HG02763 (cell line): ENCODE data around the gene TBC1D22A.

Source experiments
- ATAC-seq: cut with Tn5 transposase; IDR thresholded peaks from one replicate; pipeline ENCODE4 v1.9.1; 2021; ENCODE audit warnings: mild to moderate bottlenecking, moderate library complexity; ENCODE audit not compliant: unreplicated experiment

TBC1D22A gene

DNA sequence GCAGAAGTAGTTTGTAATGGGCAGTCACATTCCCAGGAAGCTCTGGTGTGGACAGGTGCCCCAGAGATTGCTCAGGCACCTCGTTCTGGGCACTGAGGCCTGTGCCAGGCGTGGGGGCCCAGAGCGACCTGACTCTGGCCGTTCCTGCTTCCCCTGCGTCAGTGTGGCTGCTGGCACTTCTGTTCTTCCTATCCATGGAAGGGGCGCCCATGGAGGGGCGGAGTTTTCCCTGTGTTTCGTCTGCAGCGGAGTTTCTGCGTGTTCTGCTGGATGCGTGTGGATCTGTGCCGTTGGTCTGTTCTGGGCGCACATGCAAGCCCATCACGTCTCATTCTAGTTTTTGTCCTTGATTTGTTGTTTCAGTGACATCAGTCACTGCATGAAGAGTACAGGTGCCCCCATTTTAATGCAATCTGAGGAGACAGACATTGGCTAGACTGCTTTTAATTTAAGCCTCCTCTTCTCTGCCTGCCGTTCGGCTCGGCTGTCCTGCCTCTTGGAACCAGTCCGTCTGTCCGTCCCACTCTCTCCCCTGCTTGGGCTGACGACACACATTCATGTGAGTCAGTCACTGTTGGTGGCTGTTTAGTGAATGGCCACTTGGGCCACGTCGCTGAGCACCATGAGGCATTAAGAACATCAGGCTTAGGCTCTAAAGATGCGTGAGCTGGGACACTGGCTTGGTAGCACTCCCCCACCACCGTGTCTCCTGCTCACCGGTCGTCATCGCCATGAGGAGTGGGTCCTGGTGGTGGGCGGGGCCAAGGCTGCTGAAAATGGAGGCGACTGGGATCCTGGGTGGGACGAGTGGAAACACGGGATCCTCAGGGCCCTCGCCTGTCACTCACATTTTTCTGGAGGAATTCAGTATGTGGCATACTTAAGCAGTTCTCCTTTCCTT, 255.8 kb downstream of the TBC1D22A start:
- ATAC-seq, result no peak

DNA sequence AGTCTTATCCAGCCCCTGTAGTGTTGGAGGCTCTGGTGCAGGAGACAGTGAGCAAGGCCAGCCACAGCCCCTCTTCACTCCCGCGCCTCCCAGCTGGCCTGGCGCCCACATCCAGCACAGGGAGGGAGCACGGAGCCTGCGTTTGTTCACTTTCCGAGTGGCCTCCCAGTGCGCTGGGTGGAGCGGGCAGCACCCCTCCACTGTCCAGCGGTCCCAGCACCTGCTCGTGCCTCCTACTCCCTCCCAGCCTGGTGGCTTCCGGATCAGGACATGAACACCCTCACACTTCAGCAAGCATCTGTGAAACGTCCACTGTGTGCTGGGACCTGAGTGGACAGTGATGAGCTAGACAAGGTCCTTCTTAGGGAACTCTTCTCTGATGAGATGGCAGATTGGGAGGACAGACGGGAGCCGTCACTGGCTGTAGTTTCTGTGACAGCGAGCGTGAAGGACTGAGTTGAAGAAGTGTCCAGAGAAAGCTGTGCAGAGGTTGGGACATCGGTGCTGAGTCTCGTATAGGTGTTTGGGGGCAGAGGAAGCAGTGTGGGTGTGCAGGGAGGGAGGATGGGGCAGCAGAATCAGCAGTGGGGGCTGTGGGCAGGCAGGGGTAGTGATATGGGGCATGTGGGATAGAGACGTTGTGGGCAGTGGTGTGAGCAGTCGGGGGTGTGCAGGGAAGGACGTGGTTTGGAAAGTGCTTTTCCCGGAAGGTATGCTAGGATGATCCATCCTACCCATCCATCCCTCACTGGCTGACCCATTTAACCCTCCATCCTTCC, 256.8 kb downstream of the TBC1D22A start:
- no peak for ATAC-seq

DNA sequence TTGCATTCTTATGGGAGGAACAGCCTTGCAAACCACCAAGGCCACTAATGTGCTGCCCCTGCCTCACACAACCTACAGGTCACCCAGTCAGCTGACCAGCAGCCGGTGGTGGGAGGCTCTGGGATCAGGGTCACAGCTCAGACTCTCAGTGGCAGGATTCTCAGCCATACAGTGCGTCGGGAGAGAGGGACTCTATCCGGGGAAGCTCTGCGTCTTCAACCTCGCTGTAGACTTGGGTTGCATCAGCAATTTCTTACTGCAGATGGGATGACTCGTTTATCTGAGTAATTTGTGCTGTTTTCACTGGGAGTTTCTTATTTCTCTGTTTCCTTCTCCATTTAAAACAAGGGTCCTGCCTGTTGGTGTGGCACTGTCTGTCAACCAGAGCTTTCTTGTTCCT, 257.7 kb downstream of the TBC1D22A start:
- ATAC-seq, result no peak

DNA sequence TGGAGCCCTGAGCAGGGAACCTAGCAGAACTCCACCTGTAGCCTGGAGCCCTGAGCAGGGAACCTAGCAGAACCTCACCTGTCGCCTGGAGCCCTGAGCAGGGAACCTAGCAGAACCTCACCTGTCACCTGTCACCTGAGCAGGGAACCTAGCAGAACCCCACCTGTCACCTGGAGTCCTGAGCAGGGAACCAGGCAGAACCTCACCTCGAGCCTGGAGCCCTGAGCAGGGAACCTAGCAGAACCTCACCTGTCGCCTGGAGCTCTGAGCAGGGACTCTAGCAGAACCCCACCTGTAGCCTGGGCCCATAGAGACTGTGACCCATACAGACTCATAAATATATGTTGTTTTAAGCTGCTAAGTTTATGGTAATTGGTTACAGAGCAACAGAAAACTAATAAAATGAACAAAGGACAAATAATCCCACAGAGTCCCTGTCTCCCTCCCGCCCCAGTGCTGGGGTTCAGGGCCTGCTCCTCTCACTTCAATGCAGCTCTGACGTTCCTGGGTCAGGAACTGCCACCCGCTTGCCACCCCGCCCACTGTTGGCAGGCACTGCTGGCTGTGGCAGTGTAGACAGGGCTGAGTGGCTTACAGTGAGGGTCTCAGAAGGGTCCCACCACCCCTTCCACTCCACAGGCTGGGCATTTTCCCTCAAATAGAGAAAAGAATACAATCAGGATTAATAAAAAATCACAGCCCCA, 259.1 kb downstream of the TBC1D22A start:
- ATAC-seq, result no peak

DNA sequence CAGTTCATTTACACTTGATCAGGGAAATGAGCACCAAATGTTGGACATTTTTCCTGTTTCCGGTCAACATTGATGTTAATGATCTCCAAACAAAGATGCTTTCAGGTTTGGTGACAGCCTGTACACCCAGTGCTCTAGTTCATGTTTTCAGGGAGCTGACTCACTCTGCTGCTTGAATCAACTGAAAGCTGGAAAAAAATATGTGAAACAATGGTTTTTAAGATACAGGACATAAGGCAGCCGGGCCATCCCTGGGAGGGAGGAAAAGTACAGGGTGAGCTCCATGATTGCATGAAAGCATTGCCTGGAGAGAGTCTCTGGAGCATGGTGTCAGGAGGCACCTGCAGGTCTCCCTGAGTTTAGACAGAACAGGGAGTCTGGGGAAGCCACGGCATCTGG, 259.6 kb downstream of the TBC1D22A start:
- ATAC-seq, result no peak

DNA sequence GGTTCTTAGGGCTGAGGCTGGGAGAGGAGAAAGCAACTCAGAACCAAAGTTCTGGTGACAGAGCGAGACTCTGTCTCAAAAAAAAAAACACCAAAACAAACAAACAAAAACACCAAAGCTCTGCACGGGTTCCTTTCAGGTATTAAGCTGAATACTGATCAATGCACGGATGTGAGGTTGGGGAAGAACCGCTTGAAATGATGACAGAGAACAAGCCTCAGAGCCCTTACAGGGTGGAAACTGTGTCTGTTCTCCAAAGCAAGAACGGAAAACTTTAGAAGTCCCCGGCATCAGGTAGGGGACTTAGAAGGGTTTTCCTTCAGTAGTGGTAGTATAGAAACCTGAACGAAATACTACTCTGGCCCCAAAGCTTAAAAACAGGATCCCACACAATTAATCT, 260.0 kb downstream of the TBC1D22A start:
- no peak for ATAC-seq

DNA sequence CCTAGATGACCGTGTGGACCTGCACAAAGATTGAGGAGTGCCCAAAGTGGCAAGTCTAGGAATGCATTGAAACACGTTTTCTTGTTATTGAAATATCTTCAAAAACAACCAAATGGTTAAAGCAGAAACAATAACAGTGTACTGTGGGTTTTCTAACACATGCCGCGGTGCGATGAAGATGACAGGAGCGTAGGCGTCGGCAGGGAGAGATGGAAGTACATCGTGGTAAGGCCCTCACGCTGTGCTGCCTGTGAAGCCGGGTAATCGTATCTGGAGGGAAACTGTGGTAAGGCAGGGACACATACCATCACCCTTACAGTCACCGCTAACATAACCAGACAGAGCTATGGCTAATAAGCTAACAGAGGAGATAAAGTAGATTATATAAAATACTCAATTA, 261.4 kb downstream of the TBC1D22A start:
- ATAC-seq, result no peak

DNA sequence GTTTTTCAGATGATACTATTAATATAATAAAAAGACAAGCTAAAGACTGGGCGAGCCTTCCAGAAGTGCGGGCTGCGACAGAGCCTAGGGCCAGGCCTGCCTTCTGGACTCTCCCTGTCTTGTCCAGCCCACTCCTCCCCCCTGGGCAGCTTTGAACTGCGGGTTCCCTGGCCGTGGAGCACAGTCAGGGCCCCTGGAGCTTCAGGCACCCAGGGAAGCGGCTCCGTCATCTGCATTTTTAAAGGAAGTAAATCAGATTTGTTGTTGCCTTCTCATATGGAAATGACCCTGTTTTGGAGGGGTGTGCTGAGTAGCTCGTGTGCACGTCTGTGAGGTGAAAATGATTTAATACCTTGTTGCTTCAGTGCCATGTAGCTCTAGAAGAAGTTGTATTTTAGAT, 265.3 kb downstream of the TBC1D22A start:
- no peak for ATAC-seq

DNA sequence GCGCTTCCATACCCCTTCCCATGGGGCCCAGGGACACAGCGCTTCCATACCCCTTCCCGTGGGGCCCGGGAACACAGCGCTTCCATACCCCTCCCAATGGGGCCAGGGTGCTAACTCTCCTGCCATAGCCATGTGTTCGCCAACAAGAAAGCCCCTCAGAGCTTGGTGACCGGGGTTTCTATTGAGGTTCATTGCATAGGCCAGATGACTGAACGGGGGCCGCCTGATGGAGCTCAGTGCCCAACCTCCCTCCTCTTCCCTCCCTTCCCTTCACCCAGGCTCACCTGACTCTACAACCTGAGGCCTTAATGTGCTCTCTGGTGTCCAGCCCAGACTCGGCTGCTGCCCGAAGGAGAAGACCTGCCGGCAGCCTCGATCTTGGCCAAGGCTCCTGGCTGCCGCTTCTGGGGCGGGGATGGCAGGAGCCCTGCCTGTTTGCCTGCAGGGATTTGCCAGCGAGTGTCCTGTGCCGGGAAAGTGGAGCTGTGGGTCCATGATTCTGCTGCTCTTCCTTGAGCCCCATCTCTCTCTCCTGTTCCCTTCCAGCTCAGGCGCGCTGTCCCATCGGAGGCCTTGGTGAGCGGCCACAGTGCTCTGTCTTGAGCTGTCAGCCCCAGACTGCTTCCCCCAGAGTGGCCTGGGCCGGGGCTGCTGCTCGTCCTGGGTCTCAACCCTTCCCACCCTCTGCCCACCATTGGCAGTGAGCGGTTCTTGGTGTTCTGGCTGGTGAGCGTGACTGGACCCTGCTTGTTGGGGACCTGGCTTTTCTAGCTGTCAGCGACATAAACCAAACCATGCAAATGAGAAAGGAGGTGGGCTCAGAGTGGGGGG, 267.0 kb downstream of the TBC1D22A start:
- no peak for ATAC-seq

DNA sequence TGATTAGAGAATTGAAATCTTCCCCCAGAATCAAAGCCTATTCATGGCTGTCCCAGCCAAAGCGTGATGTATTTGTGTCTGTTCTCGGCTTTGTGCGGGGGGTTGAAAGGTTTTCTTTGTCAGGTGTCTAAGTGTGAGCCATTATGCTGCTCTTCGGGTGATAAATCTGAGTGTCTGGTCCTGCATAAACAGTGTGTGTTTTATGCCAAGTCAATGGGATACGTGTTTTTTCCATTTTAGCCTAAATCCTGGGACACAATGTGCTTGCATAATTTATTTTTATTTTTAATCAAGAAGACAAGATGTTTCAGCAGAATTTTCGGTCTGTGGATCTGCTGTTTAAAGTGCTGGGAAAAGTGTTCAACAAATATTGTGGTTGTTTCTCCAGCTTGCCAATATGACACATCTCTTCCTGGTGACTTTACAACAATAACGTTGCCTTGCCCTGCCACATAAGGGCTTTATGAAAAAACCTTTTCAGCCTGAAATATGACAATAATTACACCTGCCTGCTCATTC, 267.8 kb downstream of the TBC1D22A start:
- no peak for ATAC-seq

DNA sequence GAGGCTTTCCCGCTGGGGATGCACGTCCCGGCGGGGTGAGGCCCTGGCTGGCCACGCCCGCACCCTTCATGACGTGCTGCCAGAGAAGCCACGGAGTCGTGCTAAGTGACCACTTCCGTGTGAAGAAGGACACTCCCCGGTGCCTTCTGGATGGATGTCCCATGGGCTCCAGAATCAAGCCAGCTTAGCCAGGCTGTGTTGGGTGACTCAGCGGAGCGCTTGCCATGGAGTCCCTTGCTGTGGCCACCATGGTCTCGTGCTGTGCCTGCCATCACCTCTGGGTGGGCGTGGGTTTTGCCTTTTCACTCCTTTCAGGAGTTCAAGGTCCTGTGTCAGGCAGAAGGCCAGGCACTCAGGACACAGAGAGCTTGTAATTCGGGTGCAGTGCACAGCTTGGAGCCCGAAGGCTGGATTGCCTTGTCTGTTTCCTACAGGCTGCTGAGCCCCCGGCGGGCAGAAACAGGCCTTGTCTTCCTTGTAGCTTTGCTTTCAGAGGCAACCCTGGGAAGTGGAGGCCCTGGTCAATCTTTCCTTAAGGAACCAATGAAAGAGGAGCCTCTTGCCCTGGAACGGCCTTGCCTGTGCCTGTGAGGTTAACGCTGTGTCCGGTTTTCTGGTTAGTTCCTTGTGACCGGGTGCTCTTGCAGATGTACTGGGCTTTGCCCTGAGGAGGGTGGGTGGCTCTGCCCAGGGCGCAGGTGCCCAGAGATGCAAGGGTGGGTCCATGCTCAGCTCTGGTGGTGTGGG, 268.6 kb downstream of the TBC1D22A start:
- no peak for ATAC-seq

DNA sequence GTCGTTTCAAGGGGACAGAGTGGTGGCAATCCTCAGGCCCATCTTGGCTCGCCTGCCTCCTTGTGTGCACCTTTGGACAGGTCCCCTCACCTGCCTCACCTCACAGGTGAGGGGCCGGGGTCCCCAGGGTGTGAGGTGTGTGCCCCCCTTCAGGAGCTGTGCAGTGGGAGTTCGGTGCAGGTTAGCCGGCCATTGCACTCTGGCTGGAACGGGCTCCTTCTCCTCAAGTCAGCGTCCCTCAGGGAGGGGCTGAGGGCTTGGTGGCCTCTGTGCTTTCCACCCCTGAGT, 269.1 kb downstream of the TBC1D22A start:
- ATAC-seq, result no peak

DNA sequence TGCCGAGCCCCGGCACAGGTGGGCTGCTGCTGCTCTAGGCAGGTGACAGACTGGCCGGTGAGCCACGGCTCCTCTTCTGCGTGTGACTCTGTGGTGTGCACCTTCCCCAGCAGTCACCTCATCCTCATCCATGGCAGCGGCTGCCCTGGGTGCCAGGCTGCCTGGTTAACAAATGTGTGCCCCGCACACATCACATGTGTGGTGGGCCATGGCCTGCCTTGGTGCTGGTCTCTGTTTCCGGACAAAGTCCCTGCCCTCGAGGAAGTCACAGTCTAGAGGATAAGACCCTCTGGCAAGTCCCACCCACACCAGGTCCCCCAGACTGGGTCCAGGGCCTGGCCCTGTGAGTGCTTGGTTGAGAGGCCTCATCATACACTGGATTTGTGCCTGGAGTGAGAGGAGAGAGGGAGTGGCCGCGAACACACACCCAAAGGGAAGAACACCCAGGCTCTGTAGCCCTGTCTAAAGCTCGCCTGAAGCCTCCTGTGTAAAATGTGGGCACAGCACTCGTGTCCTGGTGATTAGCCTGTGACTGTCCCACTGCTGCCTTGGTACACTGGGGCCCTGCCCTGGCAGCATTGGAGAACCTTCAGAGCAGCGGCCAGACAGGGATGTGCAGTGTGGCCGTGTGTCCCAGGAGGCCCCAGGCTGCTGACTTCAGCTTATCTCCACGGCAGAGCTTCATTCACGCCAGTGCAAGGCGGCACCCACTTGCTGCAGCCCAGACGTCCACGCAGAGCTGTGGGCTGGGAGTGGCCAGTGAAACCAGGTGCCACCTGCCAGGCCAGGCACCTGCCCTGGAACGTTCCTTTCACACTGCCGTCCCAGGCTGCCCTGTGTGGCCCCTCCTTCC, 269.9 kb downstream of the TBC1D22A start:
- no peak for ATAC-seq

DNA sequence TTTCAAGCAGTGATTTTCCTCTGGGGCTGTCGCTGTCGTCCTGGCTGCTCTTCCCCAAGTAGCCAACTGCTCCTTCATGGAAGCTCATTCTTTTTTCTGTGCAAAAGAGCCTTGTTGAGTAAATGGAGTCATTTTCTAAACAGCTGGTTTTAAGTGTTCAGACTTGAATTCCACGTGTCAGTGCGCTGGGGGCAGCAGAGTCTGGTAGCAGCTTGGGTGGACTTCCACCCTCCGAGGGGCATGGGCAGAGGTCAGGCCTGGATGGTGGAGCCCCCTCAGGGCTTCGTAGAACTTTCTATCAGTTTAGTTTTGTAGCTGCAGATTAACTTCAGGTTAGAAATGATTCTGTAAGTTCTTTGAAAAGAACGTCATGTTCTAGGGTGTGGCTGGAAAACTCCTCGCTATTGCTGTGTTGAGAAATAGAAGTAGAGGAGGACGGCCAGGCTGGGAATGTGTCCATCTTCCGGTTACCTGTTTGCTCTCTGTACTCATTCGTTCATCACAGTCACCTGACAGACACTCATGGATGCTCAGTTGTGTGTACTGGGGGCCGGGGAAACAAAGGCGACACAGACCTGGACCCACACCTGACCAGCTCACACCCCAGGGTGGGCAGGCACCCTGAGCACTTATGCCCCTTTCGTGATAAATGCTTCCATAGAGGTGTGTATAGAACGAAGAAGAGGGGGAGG, 270.7 kb downstream of the TBC1D22A start:
- ATAC-seq, result no peak

DNA sequence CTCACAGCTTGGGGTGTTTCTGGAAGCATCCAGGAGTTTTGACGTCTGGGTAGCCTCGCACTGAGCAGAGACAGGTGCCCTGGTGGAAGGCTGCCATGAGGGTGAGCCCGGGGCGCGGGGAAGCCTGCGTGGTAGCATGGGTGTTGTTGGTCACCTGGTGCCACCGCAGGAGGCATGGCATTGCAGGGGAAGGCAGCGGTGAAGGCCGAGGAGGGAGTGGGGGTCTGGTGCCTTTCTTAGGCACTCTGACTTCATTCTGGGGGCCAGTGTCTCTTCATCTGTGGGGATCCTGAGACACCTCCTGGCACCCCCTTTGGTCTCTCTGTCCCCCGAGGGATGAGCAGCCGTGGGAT, 271.2 kb downstream of the TBC1D22A start:
- ATAC-seq, result no peak

DNA sequence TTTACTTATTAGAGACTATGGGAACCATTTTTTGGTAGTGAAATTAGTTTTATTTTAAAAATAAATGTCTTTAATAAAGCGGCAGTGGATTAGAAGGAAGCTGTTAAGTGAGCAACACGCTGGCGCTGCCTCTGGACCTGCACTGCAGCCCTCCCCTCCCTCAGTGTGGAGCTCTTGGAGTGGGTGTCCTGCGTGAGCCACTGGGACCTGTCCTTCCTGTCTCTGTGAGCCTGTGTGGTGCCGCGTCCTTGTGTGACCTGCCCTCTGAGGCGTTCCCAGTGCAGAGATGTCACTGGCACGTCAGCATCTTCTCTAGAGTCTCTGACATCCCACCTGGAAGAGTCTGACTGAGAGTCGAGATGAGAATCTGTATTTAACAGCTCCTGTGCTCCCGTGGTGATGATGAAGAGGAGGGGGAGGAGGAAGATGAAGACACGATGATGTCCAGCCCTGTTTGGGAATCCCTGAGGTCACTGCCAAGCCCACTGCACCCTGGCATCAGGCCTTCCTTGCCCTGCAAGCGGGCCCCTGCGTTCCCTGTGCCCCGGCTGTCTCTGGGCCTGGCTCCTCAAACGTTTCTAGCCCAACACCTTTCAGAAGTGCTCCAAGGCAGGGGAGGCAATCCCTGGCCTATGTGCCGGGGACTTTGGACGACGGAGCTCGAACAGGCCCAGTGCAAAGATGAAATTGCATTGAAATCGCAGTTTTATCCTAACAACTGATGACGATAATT, 271.8 kb downstream of the TBC1D22A start:
- no peak for ATAC-seq

DNA sequence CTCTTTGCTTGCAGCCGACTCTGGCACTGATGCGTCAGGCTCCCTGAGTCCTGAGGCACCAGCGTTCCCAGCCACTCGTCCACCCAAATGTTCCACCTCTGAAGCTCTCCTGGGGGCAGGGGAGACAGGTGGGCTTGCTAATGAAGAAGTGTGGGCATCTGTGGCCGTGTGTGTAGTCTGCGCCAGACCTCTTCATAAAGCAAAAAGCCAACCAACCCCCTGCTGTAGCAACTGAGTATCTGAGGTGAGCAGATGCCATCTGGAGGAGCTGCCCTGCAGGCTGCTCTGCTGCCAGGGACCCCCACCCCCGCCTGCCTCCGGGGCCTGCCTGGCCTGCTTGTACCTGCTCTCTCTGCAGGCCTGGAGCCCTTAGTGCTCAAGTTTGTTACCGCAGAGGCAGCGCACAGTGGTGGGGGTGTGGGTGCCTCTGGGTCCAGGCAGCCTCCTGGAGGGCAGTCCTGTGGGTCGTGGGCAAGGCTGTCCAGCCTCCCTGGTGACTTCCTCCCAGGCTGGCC, 272.5 kb downstream of the TBC1D22A start:
- no peak for ATAC-seq

DNA sequence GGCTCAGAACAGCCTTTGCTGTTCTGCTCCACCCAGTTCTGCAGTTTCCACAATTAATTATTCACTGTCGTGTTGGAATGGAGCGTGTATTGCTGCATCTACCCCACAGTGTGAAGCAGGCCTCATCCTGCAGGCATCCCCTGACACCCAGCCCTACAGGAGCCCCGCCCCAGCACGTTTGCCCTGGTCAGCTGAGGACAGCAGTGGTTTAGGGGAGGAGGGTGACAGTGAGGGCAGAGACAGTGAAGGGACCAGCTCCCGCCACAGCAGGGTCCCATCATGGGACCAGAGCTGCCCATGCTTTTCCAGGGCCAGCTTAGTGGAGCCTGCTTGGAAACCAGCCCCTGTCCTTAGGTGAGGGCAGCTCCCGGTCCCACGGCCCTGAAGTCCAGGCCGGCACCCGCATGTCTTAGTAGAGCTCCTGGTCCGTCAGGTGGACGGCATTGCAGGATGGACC, 273.0 kb downstream of the TBC1D22A start:
- ATAC-seq, result no peak
